Measurements from ENCODE around the gene ACOT7.
"Not testable (repeated sequence)": the region's sequence is repeated elsewhere in the genome, so short reads cannot be mapped to it uniquely, and the experiment has no call there.

Gene ACOT7, protein sequence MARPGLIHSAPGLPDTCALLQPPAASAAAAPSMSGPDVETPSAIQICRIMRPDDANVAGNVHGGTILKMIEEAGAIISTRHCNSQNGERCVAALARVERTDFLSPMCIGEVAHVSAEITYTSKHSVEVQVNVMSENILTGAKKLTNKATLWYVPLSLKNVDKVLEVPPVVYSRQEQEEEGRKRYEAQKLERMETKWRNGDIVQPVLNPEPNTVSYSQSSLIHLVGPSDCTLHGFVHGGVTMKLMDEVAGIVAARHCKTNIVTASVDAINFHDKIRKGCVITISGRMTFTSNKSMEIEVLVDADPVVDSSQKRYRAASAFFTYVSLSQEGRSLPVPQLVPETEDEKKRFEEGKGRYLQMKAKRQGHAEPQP

DNA sequence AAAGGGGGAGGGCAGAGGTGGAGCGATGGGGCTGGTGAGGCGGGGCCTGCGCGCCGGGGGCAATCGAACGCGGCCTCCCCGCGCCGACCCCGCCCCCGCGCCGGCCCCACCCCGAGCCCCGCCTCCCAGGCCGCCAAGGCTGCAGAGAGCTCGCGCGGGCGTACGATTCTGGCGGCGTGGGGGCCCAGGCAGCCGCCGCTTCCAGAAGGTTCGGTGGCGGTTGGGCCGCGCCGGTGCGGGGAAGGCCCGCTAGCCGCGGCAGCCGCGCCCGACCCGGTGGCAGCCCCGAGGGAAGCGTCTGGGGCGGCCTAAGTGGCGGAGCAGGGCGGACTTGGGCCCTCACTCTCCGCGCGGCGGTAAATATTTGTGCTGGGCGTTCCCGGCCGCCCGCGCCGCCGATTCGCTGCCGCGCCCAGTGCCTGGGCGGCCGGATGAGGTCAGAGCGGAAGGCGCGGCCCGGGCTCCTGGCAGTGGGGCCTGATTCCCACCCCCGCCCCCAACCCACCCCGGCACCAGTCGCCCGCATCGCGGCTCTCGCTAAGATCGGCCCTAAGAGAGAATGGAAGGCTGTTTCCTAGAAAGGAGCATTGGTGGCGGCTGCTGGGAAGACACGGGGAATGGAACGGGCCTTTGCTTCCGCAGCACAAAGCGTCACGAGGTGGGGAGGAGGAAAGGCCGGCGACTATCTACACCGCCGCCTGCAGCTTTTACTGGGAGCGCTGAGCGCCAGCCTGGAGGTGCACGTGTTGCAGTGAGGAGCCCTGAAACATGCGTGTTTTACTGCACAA, at the start of gene ACOT7:
TSS of gene ACOT7 (minus strand) at position 368 of the 788 bp plus-strand sequence. CDS start 368 bp downstream, outside the sequence.
- no peak for DNase-seq

GRCh38 chr1:6441586-6441985, 48.0 kb upstream of the ACOT7 start:
- no peak for DNase-seq

DNA sequence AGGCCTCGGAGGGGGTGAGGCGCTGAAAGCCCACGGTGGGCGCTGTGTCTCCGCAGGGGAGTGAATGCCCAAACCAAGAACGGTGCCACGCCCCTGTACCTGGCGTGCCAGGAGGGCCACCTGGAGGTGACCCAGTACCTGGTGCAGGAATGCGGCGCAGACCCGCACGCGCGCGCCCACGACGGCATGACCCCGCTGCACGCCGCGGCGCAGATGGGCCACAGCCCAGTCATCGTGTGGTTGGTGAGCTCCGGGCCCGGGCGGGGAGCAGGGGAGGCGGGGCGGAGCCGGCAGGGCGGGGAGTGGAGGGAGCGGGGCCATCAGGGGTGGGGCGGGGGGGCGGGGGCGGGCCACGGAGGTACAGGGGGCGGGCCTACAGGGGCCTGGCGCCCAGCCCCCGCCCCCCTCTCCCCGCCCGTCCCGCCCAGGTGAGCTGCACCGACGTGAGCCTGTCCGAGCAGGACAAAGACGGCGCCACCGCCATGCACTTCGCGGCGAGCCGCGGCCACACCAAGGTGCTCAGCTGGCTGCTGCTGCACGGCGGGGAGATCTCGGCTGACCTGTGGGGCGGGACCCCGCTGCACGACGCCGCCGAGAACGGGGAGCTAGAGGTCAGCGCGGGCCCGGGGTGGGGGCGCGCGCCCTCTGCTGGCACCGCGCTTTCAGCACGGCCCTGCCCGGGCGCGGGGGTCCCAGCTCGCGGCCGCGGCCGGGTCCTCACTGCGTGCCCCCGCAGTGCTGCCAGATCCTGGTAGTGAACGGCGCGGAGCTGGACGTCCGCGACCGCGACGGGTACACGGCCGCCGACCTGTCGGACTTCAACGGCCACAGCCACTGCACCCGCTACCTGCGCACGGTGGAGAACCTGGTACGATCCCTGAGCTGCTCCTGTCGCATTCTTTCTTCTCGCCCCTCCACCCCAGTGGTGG, 46.9 kb upstream of the ACOT7 start:
- DNase-seq: no peak

DNA sequence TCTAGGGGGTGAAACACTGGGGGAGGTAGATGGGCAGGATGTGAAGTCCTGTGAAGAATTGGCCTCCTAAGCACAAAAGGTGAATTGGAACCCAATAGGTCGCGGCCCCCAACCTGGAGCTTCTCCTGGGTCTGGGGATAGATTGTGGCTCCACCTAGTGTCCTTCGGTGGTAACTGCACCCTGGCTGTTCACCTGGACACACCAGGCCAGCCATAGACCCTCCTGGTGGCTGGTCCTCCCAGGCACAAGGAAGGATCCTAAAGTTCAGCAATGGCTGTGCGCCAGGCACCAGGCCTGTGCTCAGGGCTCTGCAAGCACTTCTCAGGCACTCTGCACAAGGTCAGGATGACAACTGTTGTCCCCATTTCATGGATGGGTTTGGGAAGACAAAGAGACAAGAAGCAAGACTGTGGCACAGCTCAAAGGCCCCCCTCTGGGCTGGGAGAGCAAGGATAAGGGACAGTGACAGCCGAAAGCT, 44.5 kb upstream of the ACOT7 start:
- DNase-seq: no peak

GRCh38 chr1:6437012-6437700, 43.6 kb upstream of the ACOT7 start:
- not testable (repeated sequence) for DNase-seq

DNA sequence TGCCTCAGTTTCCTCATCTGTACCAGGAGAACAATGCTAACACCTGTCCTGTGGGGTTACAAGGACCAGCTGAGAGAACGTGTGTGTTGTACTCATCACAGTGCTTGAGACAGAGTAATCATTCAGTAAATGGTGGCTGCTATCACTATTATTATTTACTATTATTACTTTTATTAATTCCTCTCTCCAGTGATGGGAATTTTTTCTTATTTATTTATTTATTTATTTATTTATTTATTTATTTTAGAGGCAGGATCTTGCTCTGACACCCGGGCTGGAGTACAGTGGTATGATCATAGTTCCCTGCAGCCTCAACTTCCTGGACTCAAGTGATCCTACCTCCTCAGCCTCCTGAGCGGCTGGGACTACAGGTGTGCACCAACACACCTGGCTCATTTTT, 42.7 kb upstream of the ACOT7 start:
- not testable (repeated sequence) for DNase-seq

- no peak for DNase-seq
Measured at GRCh38 chr1:6435547-6435946, 42.0 kb upstream of the ACOT7 start.

- no peak for DNase-seq
Measured at GRCh38 chr1:6435129-6435528, 41.6 kb upstream of the ACOT7 start.

- DNase-seq: peak; percentile 56
Measured at GRCh38 chr1:6434186-6434585, 40.6 kb upstream of the ACOT7 start.

GRCh38 chr1:6431645-6432579, 38.3 kb upstream of the ACOT7 start:
- not testable (repeated sequence) for DNase-seq

- not testable (repeated sequence) for DNase-seq
Measured at GRCh38 chr1:6429660-6430411, 36.3 kb upstream of the ACOT7 start.

DNA sequence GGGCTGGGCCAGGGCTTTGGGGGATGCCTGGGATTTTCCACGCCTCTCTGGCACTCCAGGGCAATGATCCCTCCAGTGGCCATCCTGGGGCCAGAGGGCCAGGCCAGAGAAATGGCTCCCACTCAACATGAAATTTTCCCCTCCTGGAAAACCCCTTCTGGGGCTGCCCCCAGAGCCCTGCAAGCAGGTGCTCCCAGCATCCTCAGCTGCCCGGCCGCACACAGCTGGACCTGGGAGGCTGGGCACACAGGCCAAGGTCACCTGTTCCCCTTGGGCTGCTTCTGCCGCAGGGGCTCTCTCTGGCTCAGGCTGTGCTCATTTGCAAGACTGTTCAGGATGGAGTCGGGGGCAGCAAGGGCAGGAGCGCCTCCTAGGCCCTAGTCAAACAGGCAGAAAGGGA, 34.9 kb upstream of the ACOT7 start:
- not testable (repeated sequence) for DNase-seq

GRCh38 chr1:6427441-6428390, 34.1 kb upstream of the ACOT7 start:
- no peak for DNase-seq

- DNase-seq: no peak
Measured at GRCh38 chr1:6426972-6427350, 33.4 kb upstream of the ACOT7 start.

- no peak for DNase-seq
Measured at GRCh38 chr1:6426277-6426971, 32.9 kb upstream of the ACOT7 start.

DNA sequence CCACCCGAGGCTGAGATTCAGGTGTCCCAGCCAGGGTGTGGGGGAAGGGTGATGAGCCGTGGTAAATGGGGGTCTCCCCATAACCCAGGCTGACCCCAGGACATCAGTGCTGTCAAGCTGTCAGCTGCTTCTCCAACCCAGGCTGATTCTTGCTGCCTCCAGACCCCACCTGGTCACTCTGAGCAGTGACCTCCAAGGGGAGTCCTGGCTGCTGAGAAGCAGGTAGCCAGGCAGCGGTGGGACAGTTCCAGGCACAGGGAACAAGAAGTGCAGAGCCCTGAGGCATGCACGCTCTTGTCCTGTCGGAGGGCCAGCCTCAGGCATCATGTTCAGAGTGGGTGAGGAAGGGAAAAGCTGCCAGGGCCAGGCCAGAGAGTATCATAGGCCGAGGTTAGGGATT, 32.1 kb upstream of the ACOT7 start:
- no peak for DNase-seq

DNA sequence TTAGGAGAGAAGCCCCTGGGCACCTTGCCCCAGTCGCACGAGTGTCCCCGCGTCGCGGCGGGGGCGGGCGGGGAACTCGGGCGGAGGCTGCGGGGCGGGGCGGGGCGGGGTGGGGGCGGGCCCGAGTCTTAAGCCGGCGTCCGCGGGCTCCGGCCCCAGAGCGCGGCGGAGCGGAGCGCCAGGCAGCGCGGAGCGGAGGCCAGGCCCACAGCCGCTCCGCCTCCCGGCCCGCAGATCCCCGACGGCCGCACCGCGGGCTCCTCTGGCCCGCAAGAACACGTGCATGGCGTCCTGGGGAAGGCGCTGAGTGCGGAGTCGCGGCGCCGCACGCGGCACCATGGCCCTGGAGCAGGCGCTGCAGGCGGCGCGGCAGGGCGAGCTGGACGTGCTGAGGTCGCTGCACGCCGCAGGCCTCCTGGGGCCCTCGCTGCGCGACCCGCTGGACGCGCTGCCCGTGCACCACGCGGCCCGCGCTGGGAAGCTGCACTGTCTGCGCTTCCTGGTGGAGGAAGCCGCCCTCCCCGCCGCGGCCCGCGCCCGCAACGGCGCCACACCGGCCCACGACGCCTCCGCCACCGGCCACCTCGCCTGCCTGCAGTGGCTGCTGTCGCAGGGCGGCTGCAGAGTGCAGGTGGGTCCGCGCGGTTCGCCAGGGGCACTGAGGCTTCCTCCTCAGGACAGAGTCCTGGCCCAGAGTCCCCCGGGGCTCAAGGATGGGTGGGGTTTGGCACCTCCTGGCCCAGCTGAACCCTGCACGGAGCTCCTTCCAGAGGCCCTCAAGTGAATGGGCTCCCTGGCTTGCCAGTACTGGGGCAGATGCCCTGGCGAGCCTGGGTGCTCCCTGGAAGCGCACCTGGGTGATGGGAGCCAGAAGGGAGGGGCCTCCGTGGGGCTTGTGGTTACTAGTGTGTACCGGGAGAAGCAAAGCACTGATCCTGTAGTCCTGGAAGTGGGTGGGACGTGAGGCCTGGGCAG, 31.3 kb upstream of the ACOT7 start, which contains the start of gene ESPN:
TSS of gene ESPN (plus strand) at position 158 of the 975 bp plus-strand sequence. CDS start at position 338, 180 bp downstream.
- DNase-seq: no peak

All from NCI-H524 treated with DMSO at 0.1 percent for 48 hours (cell line).